Neural cell (in vitro differentiated cells): ENCODE results near the gene EFHD1. TPM values are rescaled to one million over a fixed set of nuclear protein-coding genes. Genes with fewer than 3 reads are reported as not detected.
"Not testable (repeated sequence)": the region's sequence is repeated elsewhere in the genome, so short reads cannot be mapped to it uniquely, and the experiment has no call there.

Experiments used
- H2AFZ ChIP-seq: fragments of 200-600, 300-800 bp; sonication (generic), shearing (Covaris generic); 2 replicates; pipeline ENCODE4 v1.6.0; 2014; ENCODE audit warnings: low read depth, mild to moderate bottlenecking, antibody characterized with exemption, low read length, moderate library complexity
- H3F3A ChIP-seq: fragments of 200-600 bp; shearing (Covaris generic); 2 replicates; pipeline ENCODE4 v1.6.1; 2016; ENCODE audit warnings: mild to moderate bottlenecking, moderate library complexity, mixed read lengths, antibody characterized with exemption, low read length; ENCODE audit not compliant: insufficient read depth, poor library complexity, severe bottlenecking
- H3K27ac ChIP-seq: fragments of 200-600, 300-800 bp; sonication (generic), shearing (Covaris generic); 2 replicates; pipeline ENCODE4 v1.5.1; 2014; ENCODE audit warnings: mild to moderate bottlenecking, low read length, moderate library complexity
- H3K27me3 ChIP-seq: fragments of 300-800, 200-600 bp; sonication (generic), shearing (Covaris generic); 2 replicates; pipeline ENCODE4 v1.6.0; 2014; ENCODE audit warnings: mild to moderate bottlenecking, low read depth, low read length, moderate library complexity; ENCODE audit not compliant: insufficient read depth
- H3K36me3 ChIP-seq: fragments of 300-800, 200-600 bp; sonication (generic), shearing (Covaris generic); 2 replicates; pipeline ENCODE4 v1.5.1; 2014; ENCODE audit warnings: mild to moderate bottlenecking, antibody characterized with exemption, low read length, moderate library complexity; ENCODE audit not compliant: insufficient read depth
- H3K4me2 ChIP-seq: fragments of 300-800, 200-600 bp; sonication (generic), shearing (Covaris generic); 2 replicates; pipeline ENCODE4 v1.6.0; 2014; ENCODE audit warnings: mild to moderate bottlenecking, low read length
- H3K4me3 ChIP-seq: fragments of 300-800, 200-600 bp; sonication (generic), shearing (Covaris generic); 2 replicates; pipeline ENCODE4 v1.5.1; 2014; ENCODE audit warnings: mild to moderate bottlenecking, low read length, moderate library complexity
- H3K79me2 ChIP-seq: fragments of 200-600 bp; shearing (Covaris generic); replicated peaks from 2 replicates; pipeline ENCODE4 v1.6.0; 2014; ENCODE audit warnings: mild to moderate bottlenecking, low read length, moderate library complexity; ENCODE audit not compliant: insufficient read depth
- H3K9ac ChIP-seq: fragments of 300-800, 200-600 bp; sonication (generic), shearing (Covaris generic); 2 replicates; pipeline ENCODE4 v1.6.1; 2016; ENCODE audit warnings: mild to moderate bottlenecking, low read length, mixed read lengths
- H3K9me2 ChIP-seq: fragments of 200-600 bp; shearing (Covaris generic); 2 replicates; pipeline ENCODE4 v1.6.1; 2016; ENCODE audit warnings: mild to moderate bottlenecking, low read length, mixed read lengths; ENCODE audit not compliant: insufficient read depth
- H3K9me3 ChIP-seq: fragments of 200-600, 300-800 bp; sonication (generic), shearing (Covaris generic); 2 replicates; pipeline ENCODE4 v1.6.1; 2016; ENCODE audit warnings: mild to moderate bottlenecking, mixed run types, low read length, moderate library complexity, mixed read lengths
- H4K20me1 ChIP-seq: fragments of 200-600 bp; shearing (Covaris generic); 2 replicates; pipeline ENCODE4 v1.6.1; 2016; ENCODE audit warnings: mild to moderate bottlenecking, mixed run types; ENCODE audit not compliant: insufficient read depth
- CTCF ChIP-seq: fragments of 450-650 bp; IDR thresholded peaks from 2 replicates; pipeline ENCODE4 v1.5.1; 2014; ENCODE audit warnings: antibody characterized with exemption, mild to moderate bottlenecking, moderate library complexity; ENCODE audit not compliant: poor library complexity, severe bottlenecking
- EP300 ChIP-seq: fragments of 450-650 bp; conservative IDR thresholded peaks from 2 replicates; pipeline ENCODE4 v1.6.1; 2014; ENCODE audit warnings: antibody characterized with exemption, mild to moderate bottlenecking, moderate library complexity; ENCODE audit not compliant: poor library complexity, severe bottlenecking
- EZH2 ChIP-seq: fragments of 200-600, 300-800 bp; shearing (Covaris generic), sonication (generic); IDR thresholded peaks from 2 replicates; pipeline ENCODE4 v1.6.1; 2014; ENCODE audit warnings: antibody characterized with exemption, low read length, borderline replicate concordance, mild to moderate bottlenecking; ENCODE audit not compliant: insufficient read depth, poor library complexity, severe bottlenecking
- MXI1 ChIP-seq: fragments of 450-650 bp; conservative IDR thresholded peaks from 2 replicates; pipeline ENCODE4 v1.6.1; 2014; ENCODE audit warnings: antibody characterized with exemption, mild to moderate bottlenecking; ENCODE audit not compliant: poor library complexity, severe bottlenecking
- POLR2AphosphoS5 ChIP-seq: IDR thresholded peaks from 2 replicates; pipeline ENCODE4 v1.6.1; 2012
- RAD21 ChIP-seq: fragments of 450-650 bp; conservative IDR thresholded peaks from 2 replicates; pipeline ENCODE4 v1.6.1; 2014; ENCODE audit warnings: antibody characterized with exemption, mild to moderate bottlenecking, moderate library complexity
- REST ChIP-seq: IDR thresholded peaks from 2 replicates; pipeline ENCODE4 v1.6.1; 2012; ENCODE audit warnings: borderline replicate concordance
- SMC3 ChIP-seq: fragments of 450-650 bp; conservative IDR thresholded peaks from 2 replicates; pipeline ENCODE4 v1.6.1; 2014; ENCODE audit warnings: antibody characterized with exemption, mild to moderate bottlenecking, moderate library complexity; ENCODE audit not compliant: poor library complexity
- TAF1 ChIP-seq: IDR thresholded peaks from 2 replicates; pipeline ENCODE4 v1.6.1; 2012; ENCODE audit warnings: low read depth
- polyA plus RNA-seq: library from polyadenylated mRNA; depleted of rRNA; stranded (reverse); fragments of >200 nt; gene quantifications from 2 replicates; pipeline ENCODE4 v1.2.3, GENCODE V29; 2014

The EFHD1 gene
- polyA plus RNA-seq, 1 donor from 2014 or later: not detected

GRCh38 chr2:232714969-232715368, 81.6 kb downstream of the EFHD1 start:
- Histone ChIP-seq H3K36me3 (peaks cover 7% of the 10 kb centered on the region), H3F3A (no peaks in the 10 kb centered on the region), H3K9me2 (no peaks in the 10 kb centered on the region), H3K4me3 (no peak overlapping the region), H3K4me2 (no peak overlapping the region), H3K27me3 (no peaks in the 10 kb centered on the region), H4K20me1 (no peaks in the 10 kb centered on the region), H3K27ac (no peak overlapping the region), H3K9ac (no peak overlapping the region), H2AFZ (no peak overlapping the region), H3K9me3 (no peaks in the 10 kb centered on the region), H3K79me2 (peaks cover 48% of the 10 kb centered on the region)
- TF ChIP-seq TAF1 (no peak), REST (no peak), CTCF (no peak), RAD21 (no peak), SMC3 (no peak), POLR2AphosphoS5 (no peak), EZH2 (no peak), MXI1 (no peak), EP300 (no peak)

GRCh38 chr2:232720056-232720455, 86.7 kb downstream of the EFHD1 start:
- not testable (repeated sequence) for H3K27ac ChIP-seq, H3K4me3 ChIP-seq, H3K9me3 ChIP-seq, H3K27me3 ChIP-seq, H2AFZ ChIP-seq, H3F3A ChIP-seq, H3K9ac ChIP-seq, H3K9me2 ChIP-seq, H4K20me1 ChIP-seq, H3K36me3 ChIP-seq, H3K4me2 ChIP-seq
- peaks cover 48% of the 10 kb centered on the region for H3K79me2 ChIP-seq

- H3K9ac ChIP-seq: no peak overlapping the region
- no peak overlapping the region for H2AFZ ChIP-seq
- no peaks in the 10 kb centered on the region for H3K9me3 ChIP-seq
- H3K79me2 ChIP-seq: peaks cover 37% of the 10 kb centered on the region
- no peaks in the 10 kb centered on the region for H3F3A ChIP-seq
- no peaks in the 10 kb centered on the region for H3K27me3 ChIP-seq
- H3K9me2 ChIP-seq: no peaks in the 10 kb centered on the region
- TF ChIP-seq REST (no peak), POLR2AphosphoS5 (no peak), EZH2 (no peak), RAD21 (no peak), TAF1 (no peak)
- no peak overlapping the region for H3K27ac ChIP-seq
- no peak overlapping the region for H3K4me2 ChIP-seq
- H4K20me1 ChIP-seq: no peaks in the 10 kb centered on the region
- no peak overlapping the region for H3K4me3 ChIP-seq
- H3K36me3 ChIP-seq: no peaks in the 10 kb centered on the region
These were observed 87.9 kb downstream of the EFHD1 start for GRCh38 chr2:232721261-232721660.
